ENCODE data around the gene PDZD7.
A peak's percentile ranks its signal among the peaks of the same experiment; 100 is the strongest.

Gene PDZD7

DNA sequence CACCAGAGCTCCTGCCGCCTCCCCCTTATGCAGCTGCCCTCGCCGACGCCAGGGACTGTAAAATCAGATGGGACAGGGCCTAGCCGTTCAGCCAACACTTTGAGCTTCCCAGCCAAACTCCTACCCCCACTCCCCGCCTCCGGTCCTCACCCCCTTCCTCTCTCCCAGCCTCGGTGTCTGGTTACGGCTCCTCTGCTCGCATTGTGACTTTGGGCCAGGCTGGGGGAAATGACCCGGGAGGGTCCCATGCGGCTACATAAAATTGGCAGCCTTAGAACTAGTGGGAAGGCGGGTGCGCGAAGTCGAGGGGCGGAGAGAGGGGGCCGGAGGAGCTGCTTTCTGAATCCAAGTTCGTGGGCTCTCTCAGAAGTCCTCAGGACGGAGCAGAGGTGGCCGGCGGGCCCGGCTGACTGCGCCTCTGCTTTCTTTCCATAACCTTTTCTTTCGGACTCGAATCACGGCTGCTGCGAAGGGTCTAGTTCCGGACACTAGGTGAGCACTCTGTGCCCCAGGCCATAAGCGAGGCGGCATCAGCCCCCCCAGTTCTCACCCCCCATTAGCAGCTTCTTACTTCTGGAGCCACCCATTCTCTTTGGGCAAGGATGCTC lies 30.8 kb upstream of the PDZD7 start, which contains the start of gene KAZALD1:
Gene KAZALD1, plus strand, starts transcription at position 366 of the 608 bp plus-strand sequence. CDS start 604 bp downstream, outside the sequence.
- DNase-seq (ENCODE audit: low read depth in 2 of 2): peak; percentile 60 to 68

- peak; percentile 85 to 87 for DNase-seq (ENCODE audit: low read depth in 2 of 2)
These were observed 30.2 kb upstream of the PDZD7 start for GRCh38 chr10:101060951-101061623.

DNA sequence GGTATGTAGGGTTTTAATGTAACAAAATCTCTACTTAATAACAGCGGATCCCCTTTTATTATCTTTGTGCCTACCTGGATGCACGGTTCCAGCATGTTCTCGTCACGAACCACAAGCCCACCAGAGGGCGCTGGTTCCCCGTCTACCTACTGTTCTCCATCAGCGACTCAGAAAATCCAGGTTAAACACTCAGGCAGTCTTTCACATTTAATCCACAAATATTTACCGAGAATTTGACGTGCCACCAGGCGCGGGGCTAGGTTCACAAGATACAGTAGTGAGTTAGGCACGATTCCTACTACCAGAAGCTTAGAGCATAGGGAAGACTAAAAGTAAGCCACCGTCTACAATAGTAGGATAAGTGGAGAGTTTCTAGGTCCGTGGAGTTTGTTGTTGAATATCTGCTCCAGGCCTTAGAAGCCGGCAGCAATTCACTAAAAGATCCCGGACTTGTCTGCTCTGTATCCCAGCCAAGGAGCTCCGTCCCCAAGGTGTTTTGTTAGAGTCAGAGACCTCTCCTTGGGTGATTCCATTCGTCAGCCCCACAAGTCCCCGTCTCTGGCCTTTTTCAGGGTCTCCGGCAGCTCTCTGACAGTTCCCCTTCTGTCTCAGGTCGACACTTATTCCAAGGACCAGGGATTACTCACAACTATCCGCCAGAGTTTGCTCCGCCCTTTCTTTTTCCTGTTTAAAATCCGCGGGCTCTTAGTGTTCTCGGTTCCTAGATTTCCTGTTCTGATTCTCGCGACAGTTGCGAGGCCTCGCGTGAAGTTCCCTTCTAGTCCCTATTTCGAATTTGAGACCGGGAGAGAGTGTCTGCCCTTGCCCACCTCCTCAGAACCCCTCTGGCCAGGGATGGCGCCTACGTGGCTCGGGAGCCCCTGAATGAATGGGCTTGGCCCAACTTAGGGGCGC lies 29.4 kb upstream of the PDZD7 start:
- DNase-seq (ENCODE audit: low read depth in 2 of 2): peak; percentile 92 to 94

DNA sequence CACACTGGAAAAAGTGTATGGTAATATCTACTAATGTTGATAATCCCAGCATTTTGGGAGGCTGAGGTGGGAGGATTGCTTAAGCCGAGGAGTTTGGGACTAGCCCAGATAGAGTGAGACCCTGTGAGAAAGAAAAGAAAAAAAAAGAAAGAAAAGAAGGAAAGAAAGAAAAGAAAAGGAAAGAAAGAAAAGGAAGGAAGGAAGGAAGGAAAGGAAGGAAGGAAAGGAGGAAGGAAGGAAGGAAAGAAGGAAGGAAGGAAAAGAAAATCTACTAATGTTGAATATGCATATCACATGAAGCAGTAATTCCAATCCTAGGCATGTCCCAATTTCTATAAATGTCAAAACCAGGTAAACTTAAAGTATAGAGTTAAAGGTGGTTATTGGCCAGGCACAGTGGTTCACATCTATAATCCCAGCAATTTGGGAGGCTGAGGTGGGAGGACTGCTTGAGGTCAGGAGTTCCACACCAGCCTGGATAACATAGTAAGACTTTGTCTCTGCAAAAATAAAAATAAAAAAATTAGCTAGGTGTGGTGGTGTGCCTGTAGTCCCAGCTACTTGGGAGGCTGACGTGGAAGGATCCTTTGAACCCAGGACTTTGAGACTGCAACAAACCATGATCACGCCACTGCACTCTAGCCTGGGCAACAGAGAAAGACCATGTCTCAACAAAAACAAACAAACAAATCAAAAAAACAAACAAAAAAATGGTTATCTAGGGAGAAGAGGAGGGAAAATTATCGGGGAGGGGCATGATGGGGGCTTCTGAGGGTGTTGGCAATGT lies 25.6 kb upstream of the PDZD7 start:
- no peak for DNase-seq (ENCODE audit: low read depth in 2 of 2)

GRCh38 chr10:101055411-101055810 lies 24.5 kb upstream of the PDZD7 start:
- DNase-seq (ENCODE audit: low read depth in 2 of 2): no peak

GRCh38 chr10:101054876-101055275 lies 23.9 kb upstream of the PDZD7 start:
- no peak for DNase-seq (ENCODE audit: low read depth in 2 of 2)

DNA sequence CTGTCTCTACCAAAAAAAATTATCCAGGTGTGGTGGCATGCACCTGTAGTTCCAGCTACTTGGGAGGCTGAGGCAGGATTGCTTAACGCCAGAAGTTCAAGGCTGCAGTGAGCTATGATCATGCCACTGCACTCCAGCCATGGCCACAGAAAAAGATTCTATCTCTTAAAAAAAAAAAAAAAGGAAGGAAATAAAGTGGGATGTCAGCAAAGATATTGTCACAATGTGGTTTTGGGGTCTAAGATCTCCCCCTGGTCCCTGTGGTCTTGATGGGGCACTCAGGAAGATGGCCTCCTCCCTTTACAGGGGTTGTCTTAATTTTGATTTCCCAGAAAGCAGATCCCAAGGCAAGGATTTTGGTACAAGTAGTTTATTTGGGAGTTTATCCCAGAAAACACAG lies 23.4 kb upstream of the PDZD7 start:
- no peak for DNase-seq (ENCODE audit: low read depth in 2 of 2)

- peak in 1 of 2 experiments; percentile 37 for DNase-seq (ENCODE audit: low read depth in 2 of 2)
These were observed 22.6 kb upstream of the PDZD7 start for GRCh38 chr10:101053516-101053915.

DNA sequence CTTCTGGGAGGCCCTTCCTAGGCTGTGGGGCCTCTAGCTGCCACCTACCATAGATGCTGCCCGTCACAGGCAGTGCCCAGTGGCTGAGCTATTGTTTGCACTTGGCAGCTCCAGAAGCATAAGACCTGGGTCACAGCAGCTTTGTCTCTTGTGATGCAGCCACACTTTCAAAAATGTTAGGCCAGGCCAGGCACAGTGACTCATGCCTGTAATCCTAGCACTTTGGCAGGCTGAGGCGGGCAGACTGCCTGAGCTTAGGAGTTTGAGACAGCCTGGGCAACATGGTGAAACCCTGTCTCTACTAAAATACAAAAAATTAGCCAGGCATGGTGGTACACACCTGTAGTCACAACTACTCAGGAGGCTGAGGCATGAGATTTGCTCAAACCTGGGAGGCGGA lies 21.4 kb upstream of the PDZD7 start:
- DNase-seq (ENCODE audit: low read depth in 2 of 2): no peak

DNA sequence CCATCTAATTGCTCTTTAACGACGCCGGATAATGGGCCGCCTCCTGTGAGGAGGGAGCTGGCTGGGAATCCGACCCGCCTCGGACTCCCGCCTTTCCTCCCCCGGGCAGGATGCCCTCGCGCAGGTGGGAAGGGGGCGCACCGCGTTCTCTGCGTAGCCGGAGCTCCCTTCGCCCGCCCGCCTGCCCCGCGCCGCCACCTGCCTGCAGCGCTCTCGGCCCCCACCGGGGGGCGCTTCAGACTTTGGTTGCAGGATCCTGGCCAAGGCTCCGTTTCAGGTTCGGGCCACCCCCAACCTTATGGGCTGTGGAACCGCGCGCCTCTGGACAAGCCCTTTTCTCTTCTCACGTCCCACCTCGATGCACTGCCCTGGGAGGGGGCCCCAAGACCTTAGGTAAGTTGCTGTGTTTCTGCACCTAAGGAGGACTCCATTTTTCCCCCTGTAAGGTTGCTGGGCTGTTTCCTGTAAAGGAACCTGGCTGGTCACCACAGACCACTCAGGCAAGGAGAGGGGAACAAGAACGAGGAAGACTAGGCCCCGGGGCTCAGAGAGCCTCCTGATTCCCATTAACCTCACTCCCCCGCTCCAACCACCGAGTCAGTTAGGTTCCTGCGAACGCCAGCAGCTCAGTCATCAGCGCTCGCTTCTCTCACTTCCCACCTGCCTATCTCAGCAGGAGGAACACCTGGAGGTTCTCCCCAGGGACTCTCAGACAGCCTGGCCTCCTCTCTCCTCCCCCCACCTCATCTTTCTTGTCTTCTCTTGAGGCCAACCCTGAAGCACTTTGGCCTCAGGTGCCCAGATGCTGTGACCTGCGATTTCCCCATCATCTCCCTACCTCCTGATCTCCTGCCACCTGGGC lies 19.5 kb upstream of the PDZD7 start:
- DNase-seq (ENCODE audit: low read depth in 2 of 2): no peak

- no peak for DNase-seq (ENCODE audit: low read depth in 2 of 2)
These were observed 17.3 kb upstream of the PDZD7 start for GRCh38 chr10:101047961-101048892.

GRCh38 chr10:101047268-101047667 lies 16.3 kb upstream of the PDZD7 start:
- no peak for DNase-seq (ENCODE audit: low read depth in 2 of 2)

- DNase-seq (ENCODE audit: low read depth in 2 of 2): no peak
These were observed 15.7 kb upstream of the PDZD7 start for GRCh38 chr10:101046332-101047238.

GRCh38 chr10:101044117-101044516 lies 13.2 kb upstream of the PDZD7 start:
- DNase-seq (ENCODE audit: low read depth in 2 of 2): no peak

DNA sequence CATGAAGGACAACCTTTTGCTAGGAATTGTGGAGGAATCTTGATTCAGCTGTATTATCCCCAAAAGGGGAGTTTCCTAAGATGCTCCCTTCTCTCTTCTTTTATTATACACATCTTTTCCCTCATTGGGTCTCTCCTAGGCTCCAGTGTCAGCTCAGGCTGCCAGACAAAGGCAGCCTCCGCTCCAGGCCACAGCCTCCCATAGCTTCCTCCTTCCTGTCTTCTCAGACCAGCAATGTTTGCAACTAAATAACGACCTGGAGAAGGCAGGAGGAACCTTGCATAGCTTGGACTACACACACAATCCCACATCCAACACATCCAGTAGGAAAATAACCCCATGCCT lies 12.4 kb upstream of the PDZD7 start:
- no peak for DNase-seq (ENCODE audit: low read depth in 2 of 2)

DNA sequence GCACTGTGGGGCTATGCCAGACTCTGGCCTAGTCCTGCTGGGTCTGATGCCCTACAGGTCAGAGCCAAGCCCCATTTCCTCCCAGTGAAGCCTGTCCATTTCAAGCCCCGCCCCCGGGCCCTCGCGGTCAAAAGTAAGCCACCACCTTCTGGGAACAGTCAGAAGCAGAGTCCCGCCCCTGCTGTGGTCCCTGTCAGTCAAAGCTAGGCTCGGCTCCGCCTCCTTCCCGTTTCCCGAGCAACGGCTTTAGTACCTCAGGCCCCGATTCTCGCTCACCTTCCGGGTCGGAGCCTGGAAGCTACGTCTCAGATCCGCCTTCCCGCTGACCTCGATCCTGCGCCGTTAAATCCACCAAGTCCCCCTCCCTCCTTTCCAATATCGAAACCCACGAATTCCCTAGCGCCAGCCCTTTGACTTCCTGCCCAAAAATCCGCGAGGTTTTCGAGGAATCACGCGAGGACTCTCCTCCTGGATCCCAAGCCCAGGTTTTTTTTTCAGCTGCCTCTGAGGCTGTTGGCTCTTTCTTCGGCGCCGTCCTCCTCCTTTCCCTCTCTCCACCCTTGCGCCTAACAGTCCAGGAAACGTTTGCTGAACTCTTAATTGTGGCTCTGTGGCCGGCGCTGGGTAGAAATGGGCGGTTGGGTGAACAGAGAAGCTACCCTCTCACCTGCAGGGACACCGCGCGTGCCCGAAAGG lies 11.9 kb upstream of the PDZD7 start:
- DNase-seq (ENCODE audit: low read depth in 2 of 2): peak; percentile 89 to 91

- DNase-seq (ENCODE audit: low read depth in 2 of 2): no peak
These were observed 11.2 kb upstream of the PDZD7 start for GRCh38 chr10:101042118-101042517.

GRCh38 chr10:101041252-101041761 lies 10.4 kb upstream of the PDZD7 start:
- peak; percentile 69 to 70 for DNase-seq (ENCODE audit: low read depth in 2 of 2)

All from fibroblast of skin of left quadriceps (primary cell).